DMS79 (cell line): ENCODE measurements around the gene CDHR2.

Experiments used
- DNase-seq: peaks from one replicate; lab custom pipeline; 2025; lab: John Stamatoyannopoulos, UW

The CDHR2 gene

GRCh38 chr5:176548967-176549444, at the start of gene CDHR2:
TSS of gene CDHR2 (plus strand) at chr5:176549342. CDS start at chr5:176565353, 16,011 bp downstream.
- no peak for DNase-seq

- DNase-seq, result no peak
Observed at GRCh38 chr5:176500511-176500910, 48.6 kb upstream of the CDHR2 start.

- DNase-seq, result no peak
Observed at GRCh38 chr5:176501333-176501732, 47.8 kb upstream of the CDHR2 start.

DNA sequence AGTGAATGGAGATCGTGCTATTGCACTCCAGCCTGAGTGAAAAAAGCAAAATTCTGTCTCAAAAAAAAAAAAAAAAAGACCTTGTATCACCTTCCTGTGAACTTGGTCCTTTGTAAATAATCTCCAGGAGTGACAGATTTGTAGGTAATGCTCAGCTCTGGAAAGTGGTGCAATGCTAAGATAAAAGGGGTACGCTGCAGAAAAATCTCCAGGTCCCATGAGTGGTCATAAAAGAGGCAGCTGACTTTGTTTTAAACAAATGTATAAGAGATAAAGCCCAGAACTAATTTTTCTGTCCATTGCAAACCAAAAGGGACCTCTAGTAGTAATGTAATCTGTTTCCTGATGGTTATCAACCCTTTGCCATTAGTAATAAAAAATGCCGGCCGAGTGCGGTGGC, 45.6 kb upstream of the CDHR2 start:
- DNase-seq, result no peak

GRCh38 chr5:176507911-176508310, 41.2 kb upstream of the CDHR2 start:
- no peak for DNase-seq

DNA sequence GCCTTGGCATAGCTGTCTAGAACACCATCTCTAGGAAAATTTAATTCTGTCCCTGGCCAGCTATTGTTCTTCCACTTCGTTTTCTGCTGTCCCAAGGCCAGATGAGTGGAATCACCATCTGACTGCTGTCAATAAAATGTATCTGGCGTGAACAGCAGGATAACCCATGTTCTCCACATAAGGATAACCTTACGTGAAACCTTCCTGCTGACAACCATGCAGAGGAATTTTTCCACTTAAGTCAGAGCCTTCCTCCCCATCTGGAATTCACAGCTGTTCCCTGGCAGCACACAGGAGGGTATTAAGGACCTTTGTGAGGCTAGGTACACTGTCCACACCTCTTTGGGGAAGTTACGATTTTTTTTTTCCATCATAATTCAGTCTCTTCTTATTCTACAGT, 40.5 kb upstream of the CDHR2 start:
- DNase-seq, result no peak

GRCh38 chr5:176513788-176514187, 35.4 kb upstream of the CDHR2 start:
- DNase-seq, result no peak

DNA sequence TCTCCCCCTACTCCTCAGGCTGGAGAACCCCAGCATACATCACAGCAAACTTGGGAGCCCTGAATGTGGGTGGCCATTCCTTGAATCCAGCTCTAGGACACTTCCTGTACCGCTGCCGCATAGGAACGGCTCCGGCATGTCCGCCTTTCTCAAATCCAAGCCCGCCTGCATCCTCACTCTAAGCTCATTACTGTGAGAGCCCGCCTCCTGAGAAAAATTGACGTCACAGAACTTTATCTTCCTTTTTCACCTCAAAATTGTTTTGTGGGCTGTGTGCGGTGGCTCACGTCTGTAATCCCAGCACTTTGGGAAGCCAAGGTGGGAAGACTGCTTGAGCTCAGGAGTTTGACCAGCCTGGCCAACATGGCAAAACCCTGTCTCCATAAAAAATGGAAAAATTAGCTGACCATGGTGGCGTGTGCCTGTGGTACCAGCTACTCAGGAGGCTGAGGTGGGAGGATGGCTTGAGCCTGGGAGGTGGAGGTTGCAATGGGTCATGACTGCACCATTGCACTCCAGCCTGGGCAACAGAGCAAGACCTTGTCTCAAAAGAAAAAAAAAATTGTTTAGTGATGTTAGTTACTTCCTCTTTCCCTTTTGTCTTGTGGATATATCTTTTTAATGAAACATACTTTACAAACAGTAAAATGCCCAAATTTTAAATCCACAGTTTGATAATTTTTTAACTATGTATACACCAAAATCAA, 34.7 kb upstream of the CDHR2 start:
- DNase-seq, result no peak

- DNase-seq, result no peak
Observed at GRCh38 chr5:176515396-176515795, 33.7 kb upstream of the CDHR2 start.

DNA sequence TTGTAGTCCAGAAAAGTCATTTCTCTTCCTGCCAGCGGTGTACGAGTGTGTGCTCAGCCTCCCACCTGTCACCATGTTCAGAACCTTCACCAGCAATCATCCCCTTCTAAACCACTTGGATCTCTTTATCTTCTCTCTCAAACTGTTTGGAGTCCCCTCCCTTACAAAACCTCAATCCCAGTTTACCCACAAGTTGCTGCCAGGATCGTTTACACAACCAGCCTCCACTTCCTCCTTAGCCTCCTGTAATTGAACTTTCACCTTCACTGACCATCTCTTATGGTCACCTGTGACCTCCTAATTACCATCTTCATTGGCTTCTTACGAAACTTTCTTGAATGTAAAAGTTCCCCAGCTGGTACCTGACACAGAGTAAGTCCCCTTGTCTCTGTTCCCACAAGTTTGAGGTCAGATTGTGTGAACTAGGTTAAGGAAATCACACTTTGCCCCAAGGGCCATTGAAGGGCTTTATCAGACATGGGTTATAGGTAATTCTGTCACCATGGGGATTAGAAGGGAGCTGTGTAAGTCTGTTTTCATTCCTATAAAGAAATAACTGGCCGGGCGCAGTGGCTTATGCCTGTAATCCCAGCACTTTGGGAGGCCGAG, 32.0 kb upstream of the CDHR2 start:
- DNase-seq, result no peak

GRCh38 chr5:176519810-176520720, 29.1 kb upstream of the CDHR2 start:
- no peak for DNase-seq

DNA sequence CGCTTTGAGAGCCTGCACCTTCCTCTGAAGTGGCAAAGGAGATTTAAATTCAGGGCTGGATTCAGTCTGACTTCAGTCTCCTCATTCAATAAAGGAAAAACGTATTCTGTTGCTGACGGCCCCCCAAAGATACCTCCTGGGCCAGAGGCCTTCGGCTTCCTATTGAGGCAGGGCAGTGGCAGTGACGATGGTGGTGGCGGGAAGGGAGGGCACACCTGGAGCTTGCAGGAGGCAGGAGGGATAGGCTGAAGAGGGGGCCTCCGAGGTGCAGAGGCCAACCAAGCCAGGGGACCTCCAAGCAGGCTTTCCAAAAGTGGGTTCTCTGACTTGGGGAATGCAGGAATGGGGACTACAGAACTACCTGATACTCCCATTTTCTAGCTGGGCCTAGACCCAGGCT, 27.9 kb upstream of the CDHR2 start:
- DNase-seq, result no peak

GRCh38 chr5:176521699-176522263, 27.4 kb upstream of the CDHR2 start:
- DNase-seq, result no peak

DNA sequence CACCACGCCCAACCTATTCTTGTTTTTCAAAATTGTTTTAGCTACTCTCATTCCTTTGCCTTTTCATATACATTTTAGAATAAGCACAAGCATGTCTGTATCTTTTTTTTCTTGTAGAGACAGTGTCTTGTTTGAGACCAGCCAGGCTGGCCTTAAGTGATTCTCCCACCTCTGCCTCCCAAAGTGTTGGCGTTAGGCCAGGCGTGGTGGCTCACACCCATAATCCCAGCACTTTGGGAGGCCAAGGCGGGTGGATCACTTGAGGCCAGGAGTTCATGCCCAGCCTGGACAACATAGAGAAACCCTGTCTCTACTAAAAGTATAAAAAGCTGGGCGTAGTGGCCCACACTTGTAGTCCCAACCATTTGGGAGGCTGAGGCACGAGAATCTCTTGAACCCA, 25.0 kb upstream of the CDHR2 start:
- DNase-seq, result no peak

DNA sequence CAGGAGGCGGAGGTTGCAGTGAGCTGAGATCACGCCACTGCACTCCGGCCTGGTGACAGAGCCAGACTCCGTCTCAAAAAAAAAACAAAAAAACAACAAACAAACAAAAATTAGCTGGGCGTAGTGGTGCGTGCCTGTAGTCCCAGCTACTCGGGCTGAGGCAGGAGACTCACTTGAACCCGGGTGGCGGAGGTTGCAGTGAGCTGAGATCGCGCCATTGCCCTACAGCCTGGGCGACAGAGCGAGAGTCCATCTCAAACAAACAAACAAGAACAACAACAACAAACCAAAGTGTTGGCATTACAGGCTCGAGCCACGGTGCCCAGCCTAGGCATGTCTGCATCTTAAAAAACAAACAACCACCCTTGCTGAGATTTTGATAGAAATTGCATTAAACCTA, 24.2 kb upstream of the CDHR2 start:
- DNase-seq, result no peak

DNA sequence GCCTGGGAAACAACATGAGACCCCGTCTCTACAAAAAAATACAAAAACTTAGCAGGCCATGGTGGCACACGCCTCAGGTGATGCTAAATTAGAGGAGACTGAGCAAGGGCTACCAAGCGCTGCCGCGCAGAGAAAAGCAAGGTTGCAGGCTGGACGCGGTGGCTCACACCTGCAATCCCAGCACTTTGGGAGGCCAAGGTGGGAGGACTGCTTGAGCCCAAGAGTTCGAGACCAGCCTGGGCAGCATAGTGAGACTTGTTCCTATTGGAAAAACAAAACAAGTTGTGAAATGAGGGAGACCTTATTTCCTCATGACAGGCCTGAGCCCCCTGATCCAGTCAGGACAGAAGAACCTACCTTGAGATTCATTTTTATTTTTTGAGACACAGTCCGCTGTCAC, 23.5 kb upstream of the CDHR2 start:
- DNase-seq, result no peak

DNA sequence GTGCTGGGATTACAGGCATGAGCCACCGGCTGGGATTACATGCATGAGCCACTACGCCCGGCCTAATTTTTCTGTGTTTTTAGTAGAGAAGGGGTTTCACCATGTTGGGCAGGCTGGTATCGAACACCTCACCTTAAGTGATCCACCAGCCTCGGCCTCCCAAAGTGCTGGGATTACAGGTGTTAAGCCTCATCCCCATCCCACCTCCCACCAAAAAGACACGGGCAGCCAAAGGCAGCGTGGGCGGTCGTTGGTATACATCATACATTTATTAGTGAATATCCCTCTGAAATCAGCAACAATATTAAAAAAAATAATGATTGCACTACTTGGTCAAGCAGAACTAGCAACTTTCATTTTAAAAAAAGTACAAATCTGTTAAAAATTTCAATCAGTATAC, 22.7 kb upstream of the CDHR2 start:
- DNase-seq, result no peak

GRCh38 chr5:176527246-176528222, 21.6 kb upstream of the CDHR2 start:
- DNase-seq, result no peak

- no peak for DNase-seq
Observed at GRCh38 chr5:176528301-176528700, 20.8 kb upstream of the CDHR2 start.

DNA sequence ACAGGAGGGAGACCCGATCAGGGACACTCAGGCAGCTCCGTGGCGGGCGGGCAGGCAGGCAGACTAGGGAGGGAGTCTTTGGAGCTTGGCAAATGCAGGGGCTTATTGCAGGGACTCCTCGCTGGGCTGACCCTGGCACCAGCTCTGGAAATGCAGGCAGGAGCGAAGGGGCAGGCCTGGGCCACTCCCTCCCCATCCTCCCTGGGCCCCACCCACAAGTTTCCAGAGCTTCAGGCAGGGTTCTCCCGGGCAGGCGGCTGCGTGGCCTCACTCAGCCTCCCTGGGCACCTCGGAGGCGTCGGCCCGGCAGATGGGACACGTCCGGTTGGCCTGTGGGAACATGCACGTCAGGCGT, 20.4 kb upstream of the CDHR2 start:
- no peak for DNase-seq

DNA sequence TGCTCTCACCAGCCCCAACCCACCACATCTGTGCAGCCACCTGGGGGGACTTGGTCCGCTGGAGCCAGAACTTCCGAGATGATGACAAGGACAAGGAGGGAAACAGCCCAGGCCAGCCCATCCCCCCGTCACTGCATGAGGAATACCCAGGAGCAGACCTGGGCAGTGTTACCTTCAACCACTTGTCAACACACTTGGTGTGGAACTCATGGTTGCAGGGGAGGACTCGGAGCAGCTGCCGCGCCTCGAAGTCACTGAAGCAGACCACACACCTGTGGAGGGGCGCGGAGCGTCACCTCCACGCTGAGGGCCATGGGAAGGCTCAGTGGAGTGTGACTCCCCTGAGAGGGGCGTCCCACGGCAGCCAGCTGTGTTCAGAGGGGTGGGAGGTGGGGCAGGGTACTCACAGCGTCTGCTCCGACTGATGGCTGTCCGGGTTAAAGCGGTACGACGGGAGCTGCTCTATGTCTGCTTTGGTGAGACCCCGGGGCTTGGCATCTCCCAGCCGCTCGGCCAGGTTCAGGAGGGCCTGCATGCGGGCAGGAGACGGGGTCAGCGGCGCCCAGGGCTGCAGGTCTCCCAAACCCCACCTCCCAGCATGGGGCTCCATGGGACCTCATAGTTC, 19.9 kb upstream of the CDHR2 start:
- no peak for DNase-seq
